NCI-H345 treated with DMSO at 0.1 percent for 48 hours (cell line): Measurements from ENCODE around the gene OSTM1.

ENCODE experiments used
- DNase-seq: peaks from one replicate; lab custom pipeline; 2025; ENCODE audit not compliant: unreplicated experiment; lab: John Stamatoyannopoulos, UW

OSTM1 gene

GRCh38 chr6:108074359-108075144 lies at the start of gene OSTM1:
TSS of gene OSTM1 (minus strand) at chr6:108074741. CDS start at chr6:108074651, 90 bp downstream.
- DNase-seq, result peak; percentile 84

GRCh38 chr6:108123946-108124345 lies 49.4 kb upstream of the OSTM1 start:
- no peak for DNase-seq

- no peak for DNase-seq
Observed at GRCh38 chr6:108123481-108123929, 49.0 kb upstream of the OSTM1 start.

- no peak for DNase-seq
Observed at GRCh38 chr6:108121612-108122011, 47.1 kb upstream of the OSTM1 start.

GRCh38 chr6:108120311-108120710 lies 45.8 kb upstream of the OSTM1 start:
- no peak for DNase-seq

GRCh38 chr6:108119769-108120141 lies 45.2 kb upstream of the OSTM1 start:
- DNase-seq, result no peak

- DNase-seq, result no peak
Observed at GRCh38 chr6:108118810-108119768, 44.5 kb upstream of the OSTM1 start.

GRCh38 chr6:108118359-108118724 lies 43.8 kb upstream of the OSTM1 start:
- no peak for DNase-seq

GRCh38 chr6:108117427-108118358 lies 43.2 kb upstream of the OSTM1 start:
- no peak for DNase-seq

- no peak for DNase-seq
Observed at GRCh38 chr6:108116546-108117426, 42.2 kb upstream of the OSTM1 start.

- no peak for DNase-seq
Observed at GRCh38 chr6:108115598-108116058, 41.1 kb upstream of the OSTM1 start.

GRCh38 chr6:108114841-108115597 lies 40.5 kb upstream of the OSTM1 start:
- DNase-seq, result no peak

- DNase-seq, result no peak
Observed at GRCh38 chr6:108113557-108114519, 39.3 kb upstream of the OSTM1 start.

- no peak for DNase-seq
Observed at GRCh38 chr6:108108374-108108773, 33.8 kb upstream of the OSTM1 start.

- no peak for DNase-seq
Observed at GRCh38 chr6:108107102-108107501, 32.6 kb upstream of the OSTM1 start.

GRCh38 chr6:108106694-108107093 lies 32.2 kb upstream of the OSTM1 start:
- no peak for DNase-seq

GRCh38 chr6:108106261-108106660 lies 31.7 kb upstream of the OSTM1 start:
- DNase-seq, result no peak

- no peak for DNase-seq
Observed at GRCh38 chr6:108105571-108105970, 31.0 kb upstream of the OSTM1 start.
